Mononuclear cell (primary cell): ENCODE data around the gene WDR27. TPM values are rescaled to one million over a fixed set of nuclear protein-coding genes. Genes with fewer than 3 reads are reported as not detected.
"Not testable (repeated sequence)": the region's sequence is repeated elsewhere in the genome, so short reads cannot be mapped to it uniquely, and the experiment has no call there.

Source experiments
- H3K27me3 ChIP-seq: 2 replicates; pipeline ENCODE4 v1.6.0; 2011; ENCODE audit warnings: low read length, control low read depth; ENCODE audit not compliant: insufficient read depth
- H3K4me1 ChIP-seq: 2 replicates; pipeline ENCODE4 v1.5.1; 2011; ENCODE audit warnings: mild to moderate bottlenecking, low read length, control low read depth; ENCODE audit not compliant: insufficient read depth
- H3K4me3 ChIP-seq: 2 replicates; pipeline ENCODE4 v1.5.1; 2011; ENCODE audit warnings: mild to moderate bottlenecking, low read length, moderate library complexity
- H3K9me3 ChIP-seq: 2 replicates; pipeline ENCODE4 v1.5.1; 2011; ENCODE audit warnings: low read depth, mild to moderate bottlenecking, control low read depth, low read length
- total RNA-seq: library from RNA; depleted of rRNA; stranded (reverse); fragments of >200 nt; gene quantifications from one replicate; pipeline ENCODE4 v1.2.3, GENCODE V29; 2012

The WDR27 gene
- total RNA-seq, 1 donor, result 8.3 TPM

GRCh38 chr6:169451065-169451838 lies 250.6 kb downstream of the WDR27 start:
- no peak overlapping the region for H3K4me3 ChIP-seq

GRCh38 chr6:169450097-169450496 lies 251.7 kb downstream of the WDR27 start:
- Histone ChIP-seq H3K4me1 (no peaks in the 10 kb centered on the region), H3K27me3 (no peaks in the 10 kb centered on the region), H3K9me3 (no peaks in the 10 kb centered on the region), H3K4me3 (no peak overlapping the region)

More at GRCh38 chr6:169451065-169451838, 250.6 kb downstream of the WDR27 start:
- Histone ChIP-seq H3K27me3 (no peaks in the 10 kb centered on the region), H3K9me3 (no peaks in the 10 kb centered on the region), H3K4me1 (no peaks in the 10 kb centered on the region)

- Histone ChIP-seq H3K4me1 (no peaks in the 10 kb centered on the region), H3K27me3 (no peaks in the 10 kb centered on the region), H3K4me3 (no peak overlapping the region), H3K9me3 (no peaks in the 10 kb centered on the region)
These were observed 252.6 kb downstream of the WDR27 start for GRCh38 chr6:169449221-169449620.

GRCh38 chr6:169445661-169446581 lies 255.9 kb downstream of the WDR27 start:
- H3K9me3 ChIP-seq, result no peaks in the 10 kb centered on the region
- H3K4me3 ChIP-seq, result no peak overlapping the region
- no peaks in the 10 kb centered on the region for H3K27me3 ChIP-seq
- no peaks in the 10 kb centered on the region for H3K4me1 ChIP-seq

GRCh38 chr6:169445227-169445626 lies 256.6 kb downstream of the WDR27 start:
- Histone ChIP-seq H3K27me3 (no peaks in the 10 kb centered on the region), H3K9me3 (no peaks in the 10 kb centered on the region), H3K4me3 (no peak overlapping the region), H3K4me1 (no peaks in the 10 kb centered on the region)

- Histone ChIP-seq H3K4me1 (no peaks in the 10 kb centered on the region), H3K9me3 (no peaks in the 10 kb centered on the region), H3K4me3 (no peak overlapping the region)
These were observed 260.5 kb downstream of the WDR27 start for GRCh38 chr6:169441292-169441691.

GRCh38 chr6:169439710-169440109 lies 262.1 kb downstream of the WDR27 start:
- Histone ChIP-seq H3K9me3 (no peaks in the 10 kb centered on the region), H3K4me1 (no peaks in the 10 kb centered on the region), H3K27me3 (no peaks in the 10 kb centered on the region), H3K4me3 (no peak overlapping the region)

More at GRCh38 chr6:169441292-169441691, 260.5 kb downstream of the WDR27 start:
- H3K27me3 ChIP-seq, result no peaks in the 10 kb centered on the region

GRCh38 chr6:169434554-169434953 lies 267.3 kb downstream of the WDR27 start:
- not testable (repeated sequence) for H3K27me3 ChIP-seq, H3K4me3 ChIP-seq, H3K4me1 ChIP-seq
- peaks cover 12% of the 10 kb centered on the region for H3K9me3 ChIP-seq

- Histone ChIP-seq H3K4me3 (no peak overlapping the region), H3K27me3 (no peaks in the 10 kb centered on the region), H3K9me3 (peaks cover 12% of the 10 kb centered on the region), H3K4me1 (no peaks in the 10 kb centered on the region)
These were observed 272.8 kb downstream of the WDR27 start for GRCh38 chr6:169429001-169429400.

- peaks cover 12% of the 10 kb centered on the region for H3K9me3 ChIP-seq
- no peaks in the 10 kb centered on the region for H3K4me1 ChIP-seq
- H3K4me3 ChIP-seq, result no peak overlapping the region
- H3K27me3 ChIP-seq, result no peaks in the 10 kb centered on the region
These were observed 273.3 kb downstream of the WDR27 start for GRCh38 chr6:169428532-169428931.

GRCh38 chr6:169427856-169428255 lies 274.0 kb downstream of the WDR27 start:
- peaks cover 12% of the 10 kb centered on the region for H3K9me3 ChIP-seq
- H3K27me3 ChIP-seq, result no peaks in the 10 kb centered on the region
- H3K4me1 ChIP-seq, result no peaks in the 10 kb centered on the region
- H3K4me3 ChIP-seq, result no peak overlapping the region

GRCh38 chr6:169426611-169427010 lies 275.2 kb downstream of the WDR27 start:
- peaks cover 10% of the 10 kb centered on the region for H3K9me3 ChIP-seq
- no peak overlapping the region for H3K4me3 ChIP-seq
- H3K4me1 ChIP-seq, result no peaks in the 10 kb centered on the region
- no peaks in the 10 kb centered on the region for H3K27me3 ChIP-seq

- H3K9me3 ChIP-seq, result peaks cover 1% of the 10 kb centered on the region
- no peak overlapping the region for H3K4me3 ChIP-seq
- H3K4me1 ChIP-seq, result no peaks in the 10 kb centered on the region
- no peaks in the 10 kb centered on the region for H3K27me3 ChIP-seq
These were observed 276.0 kb downstream of the WDR27 start for GRCh38 chr6:169425628-169426370.

GRCh38 chr6:169424821-169425240 lies 277.0 kb downstream of the WDR27 start:
- no peaks in the 10 kb centered on the region for H3K27me3 ChIP-seq
- H3K4me3 ChIP-seq, result no peak overlapping the region
- H3K9me3 ChIP-seq, result no peaks in the 10 kb centered on the region
- H3K4me1 ChIP-seq, result no peaks in the 10 kb centered on the region
